Measurements from ENCODE around the gene NHSL2.

The NHSL2 gene

GRCh38 chrX:71919886-71920285, 9.2 kb downstream of the NHSL2 start:
- Histone ChIP-seq H2AFZ (ENCODE audit: low read depth, low read length) (no peak overlapping the region), H3K27me3 (ENCODE audit: insufficient read depth, low read length, poor library complexity) (no peaks in the 10 kb centered on the region), H3K4me1 (ENCODE audit: insufficient read depth, low read length) (no peaks in the 10 kb centered on the region), H3K36me3 (ENCODE audit: insufficient read depth, low read length) (no peaks in the 10 kb centered on the region), H3K4me3 (ENCODE audit: low read depth in 1 of 2, low read length in 2 of 2) (no peak overlapping the region), H3K79me2 (ENCODE audit: insufficient read depth, low read length) (no peaks in the 10 kb centered on the region), H4K20me1 (ENCODE audit: insufficient read depth, low read length) (no peaks in the 10 kb centered on the region), H3K9me3 (ENCODE audit: insufficient read depth, low read length, severe bottlenecking) (no peaks in the 10 kb centered on the region), H3K9ac (ENCODE audit: low read depth, low read length) (no peak overlapping the region), H3K27ac (ENCODE audit: low read length) (no peak overlapping the region), H3K4me2 (ENCODE audit: insufficient read depth, low read length) (no peak overlapping the region)
- no peak for DNase-seq
- ATAC-seq (ENCODE audit: insufficient read depth, low read depth) = no peak
- no peak for TF ChIP-seq EZH2 (IDR thresholded peaks at IDR 0.05; ENCODE audit: borderline replicate concordance, low read depth, low read length, severe bottlenecking)
- TF ChIP-seq, protein P1, sequence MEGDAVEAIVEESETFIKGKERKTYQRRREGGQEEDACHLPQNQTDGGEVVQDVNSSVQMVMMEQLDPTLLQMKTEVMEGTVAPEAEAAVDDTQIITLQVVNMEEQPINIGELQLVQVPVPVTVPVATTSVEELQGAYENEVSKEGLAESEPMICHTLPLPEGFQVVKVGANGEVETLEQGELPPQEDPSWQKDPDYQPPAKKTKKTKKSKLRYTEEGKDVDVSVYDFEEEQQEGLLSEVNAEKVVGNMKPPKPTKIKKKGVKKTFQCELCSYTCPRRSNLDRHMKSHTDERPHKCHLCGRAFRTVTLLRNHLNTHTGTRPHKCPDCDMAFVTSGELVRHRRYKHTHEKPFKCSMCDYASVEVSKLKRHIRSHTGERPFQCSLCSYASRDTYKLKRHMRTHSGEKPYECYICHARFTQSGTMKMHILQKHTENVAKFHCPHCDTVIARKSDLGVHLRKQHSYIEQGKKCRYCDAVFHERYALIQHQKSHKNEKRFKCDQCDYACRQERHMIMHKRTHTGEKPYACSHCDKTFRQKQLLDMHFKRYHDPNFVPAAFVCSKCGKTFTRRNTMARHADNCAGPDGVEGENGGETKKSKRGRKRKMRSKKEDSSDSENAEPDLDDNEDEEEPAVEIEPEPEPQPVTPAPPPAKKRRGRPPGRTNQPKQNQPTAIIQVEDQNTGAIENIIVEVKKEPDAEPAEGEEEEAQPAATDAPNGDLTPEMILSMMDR (IDR thresholded peaks at IDR 0.05; ENCODE audit: borderline replicate concordance, extremely low read depth, low read length, poor library complexity, severe bottlenecking) = no peak

DNA sequence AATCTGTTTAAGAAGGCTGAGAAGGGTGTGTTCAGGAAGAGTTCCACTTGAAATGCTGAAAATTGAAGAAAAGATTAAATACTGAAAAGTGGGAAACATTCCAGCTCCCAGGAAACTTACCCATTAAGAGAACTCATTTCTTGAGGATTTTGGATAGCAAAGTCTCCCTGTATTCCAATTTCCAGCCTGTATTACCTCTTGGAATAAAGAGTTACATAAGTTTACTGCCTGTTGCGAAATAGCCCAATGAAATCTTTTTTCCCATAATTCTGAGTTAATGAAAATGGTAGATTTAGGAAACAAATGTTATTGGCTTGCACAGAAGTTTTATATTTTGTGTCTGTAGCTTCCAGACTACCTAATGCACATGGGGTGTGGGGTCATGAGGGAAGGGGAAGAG, 12.0 kb downstream of the NHSL2 start:
- DNase-seq (no peak), ATAC-seq (ENCODE audit: insufficient read depth, low read depth) (no peak)
- Histone ChIP-seq H3K27me3 (ENCODE audit: insufficient read depth, low read length, poor library complexity) (no peaks in the 10 kb centered on the region), H3K9me3 (ENCODE audit: insufficient read depth, low read length, severe bottlenecking) (no peaks in the 10 kb centered on the region), H3K27ac (ENCODE audit: low read length) (no peak overlapping the region), H3K4me3 (ENCODE audit: low read depth in 1 of 2, low read length in 2 of 2) (no peak overlapping the region), H3K9ac (ENCODE audit: low read depth, low read length) (no peak overlapping the region), H3K4me2 (ENCODE audit: insufficient read depth, low read length) (no peak overlapping the region), H3K36me3 (ENCODE audit: insufficient read depth, low read length) (no peaks in the 10 kb centered on the region), H3K4me1 (ENCODE audit: insufficient read depth, low read length) (no peaks in the 10 kb centered on the region), H2AFZ (ENCODE audit: low read depth, low read length) (no peak overlapping the region), H3K79me2 (ENCODE audit: insufficient read depth, low read length) (no peaks in the 10 kb centered on the region), H4K20me1 (ENCODE audit: insufficient read depth, low read length) (no peaks in the 10 kb centered on the region)
- TF ChIP-seq EZH2 (IDR thresholded peaks at IDR 0.05; ENCODE audit: borderline replicate concordance, low read depth, low read length, severe bottlenecking) = no peak
- TF ChIP-seq, protein P1 (IDR thresholded peaks at IDR 0.05; ENCODE audit: borderline replicate concordance, extremely low read depth, low read length, poor library complexity, severe bottlenecking) = no peak

DNA sequence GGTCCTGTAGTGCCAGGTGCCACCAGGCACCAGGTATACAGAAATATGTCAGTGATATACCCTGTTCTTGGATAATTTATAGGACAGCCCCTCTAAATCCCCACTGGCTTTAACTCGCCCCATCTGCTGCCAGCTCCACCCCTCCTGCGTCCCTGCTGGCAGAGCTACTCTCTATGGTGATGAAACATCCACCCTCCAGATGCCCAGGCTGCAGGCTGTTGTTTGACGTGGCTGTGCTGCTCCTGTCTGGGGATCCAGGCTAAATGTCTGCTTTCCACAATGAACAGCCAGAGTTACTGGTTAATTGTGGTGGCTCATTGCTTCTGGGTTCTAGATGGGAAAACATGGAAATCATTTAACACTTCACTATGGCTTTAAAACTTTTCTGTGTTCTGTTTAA, 12.9 kb downstream of the NHSL2 start:
- H3K4me2 ChIP-seq (ENCODE audit: insufficient read depth, low read length) = no peak overlapping the region
- no peaks in the 10 kb centered on the region for H3K4me1 ChIP-seq (ENCODE audit: insufficient read depth, low read length)
- H3K36me3 ChIP-seq (ENCODE audit: insufficient read depth, low read length) = no peaks in the 10 kb centered on the region
- no peak overlapping the region for H3K4me3 ChIP-seq (ENCODE audit: low read depth in 1 of 2, low read length in 2 of 2)
- H4K20me1 ChIP-seq (ENCODE audit: insufficient read depth, low read length) = no peaks in the 10 kb centered on the region
- H2AFZ ChIP-seq (ENCODE audit: low read depth, low read length) = no peak overlapping the region
- no peak for TF ChIP-seq EZH2 (IDR thresholded peaks at IDR 0.05; ENCODE audit: borderline replicate concordance, low read depth, low read length, severe bottlenecking)
- TF ChIP-seq, protein P1 (IDR thresholded peaks at IDR 0.05; ENCODE audit: borderline replicate concordance, extremely low read depth, low read length, poor library complexity, severe bottlenecking) = no peak
- no peaks in the 10 kb centered on the region for H3K9me3 ChIP-seq (ENCODE audit: insufficient read depth, low read length, severe bottlenecking)
- no peak overlapping the region for H3K9ac ChIP-seq (ENCODE audit: low read depth, low read length)
- DNase-seq (no peak), ATAC-seq (ENCODE audit: insufficient read depth, low read depth) (no peak)
- H3K27ac ChIP-seq (ENCODE audit: low read length) = no peak overlapping the region
- H3K27me3 ChIP-seq (ENCODE audit: insufficient read depth, low read length, poor library complexity) = no peaks in the 10 kb centered on the region
- no peaks in the 10 kb centered on the region for H3K79me2 ChIP-seq (ENCODE audit: insufficient read depth, low read length)

DNA sequence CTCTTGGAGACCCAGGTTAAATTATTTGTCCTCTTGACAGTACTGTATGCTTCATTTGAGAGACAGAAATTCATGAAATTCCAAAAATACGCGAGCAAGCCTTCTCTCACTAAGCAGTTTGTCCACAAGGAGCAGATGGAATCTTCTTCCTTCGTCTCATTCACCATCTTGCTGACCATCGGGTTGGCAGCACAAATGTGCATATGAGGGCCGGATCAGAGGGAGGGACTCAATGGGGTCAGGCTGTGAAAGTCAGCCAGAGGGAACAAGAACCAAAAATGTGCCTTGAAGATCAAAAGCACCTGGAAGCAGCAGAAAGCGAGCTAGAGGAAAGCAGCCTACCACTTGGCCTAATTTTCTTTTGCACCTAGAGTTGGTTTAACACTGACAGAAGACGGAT, 16.4 kb downstream of the NHSL2 start:
- H3K9ac ChIP-seq (ENCODE audit: low read depth, low read length) = no peak overlapping the region
- no peaks in the 10 kb centered on the region for H4K20me1 ChIP-seq (ENCODE audit: insufficient read depth, low read length)
- no peak for DNase-seq
- H3K36me3 ChIP-seq (ENCODE audit: insufficient read depth, low read length) = no peaks in the 10 kb centered on the region
- no peaks in the 10 kb centered on the region for H3K79me2 ChIP-seq (ENCODE audit: insufficient read depth, low read length)
- no peaks in the 10 kb centered on the region for H3K4me1 ChIP-seq (ENCODE audit: insufficient read depth, low read length)
- H3K27ac ChIP-seq (ENCODE audit: low read length) = no peak overlapping the region
- H3K4me2 ChIP-seq (ENCODE audit: insufficient read depth, low read length) = no peak overlapping the region
- no peaks in the 10 kb centered on the region for H3K27me3 ChIP-seq (ENCODE audit: insufficient read depth, low read length, poor library complexity)
- no peak for TF ChIP-seq EZH2 (IDR thresholded peaks at IDR 0.05; ENCODE audit: borderline replicate concordance, low read depth, low read length, severe bottlenecking)
- TF ChIP-seq, protein P1 (IDR thresholded peaks at IDR 0.05; ENCODE audit: borderline replicate concordance, extremely low read depth, low read length, poor library complexity, severe bottlenecking) = no peak
- no peak overlapping the region for H2AFZ ChIP-seq (ENCODE audit: low read depth, low read length)
- H3K9me3 ChIP-seq (ENCODE audit: insufficient read depth, low read length, severe bottlenecking) = no peaks in the 10 kb centered on the region
- no peak overlapping the region for H3K4me3 ChIP-seq (ENCODE audit: low read depth in 1 of 2, low read length in 2 of 2)
- ATAC-seq (ENCODE audit: insufficient read depth, low read depth) = no peak

All from DND-41 (cell line).